GM12878 (cell line): Measurements from ENCODE around the gene SMPD3. TPM values are rescaled to one million over a fixed set of nuclear protein-coding genes. Genes with fewer than 3 reads are reported as not detected.

ENCODE experiments used
- ATF7 ChIP-seq: fragments of 450-650 bp; IDR thresholded peaks from 2 replicates; pipeline ENCODE4 v1.6.1; 2016; ENCODE audit warnings: low read depth, mild to moderate bottlenecking
- HDAC6 ChIP-seq: fragments of 200-600 bp; sonication (generic); IDR thresholded peaks from one replicate; pipeline ENCODE4 v1.8.0; 2017; ENCODE audit warnings: antibody characterized with exemption; ENCODE audit not compliant: unreplicated experiment
- MEF2A ChIP-seq: IDR thresholded peaks from 2 replicates; pipeline ENCODE4 v1.6.1; 2011; ENCODE audit warnings: low read depth, mild to moderate bottlenecking, low read length, moderate library complexity; ENCODE audit not compliant: insufficient read depth
- NFYB ChIP-seq: IDR thresholded peaks from 2 replicates; pipeline ENCODE4 v1.6.1; 2011; ENCODE audit warnings: low read depth, mild to moderate bottlenecking, low read length, improper control_type of control experiment, moderate library complexity; ENCODE audit not compliant: insufficient read depth
- NR2F1 ChIP-seq: fragments of 450-650 bp; conservative IDR thresholded peaks from 2 replicates; pipeline ENCODE4 v1.6.1; 2017; ENCODE audit warnings: mild to moderate bottlenecking
- SMARCA5 ChIP-seq: fragments of 450-650 bp; IDR thresholded peaks from 2 replicates; pipeline ENCODE4 v1.6.1; 2017; ENCODE audit warnings: mild to moderate bottlenecking
- SRF ChIP-seq, 2 experiments: IDR thresholded peaks; 2 replicates each; pipeline ENCODE4 v1.6.1; 2011; ENCODE audit warnings: low read depth in 2 of 2, low read length in 2 of 2, mild to moderate bottlenecking in 1 of 2, moderate library complexity in 1 of 2
- SUZ12 ChIP-seq: fragments of 200-600 bp; sonication (generic); IDR thresholded peaks from one replicate; pipeline ENCODE4 v1.6.1; 2018; ENCODE audit warnings: antibody characterized with exemption, mild to moderate bottlenecking; ENCODE audit not compliant: unreplicated experiment
- TARDBP ChIP-seq: IDR thresholded peaks from 2 replicates; pipeline ENCODE4 v1.6.1; 2016; ENCODE audit warnings: borderline replicate concordance
- ZBTB4 ChIP-seq: fragments of 450-650 bp; formaldehyde crosslinking; IDR thresholded peaks from 2 replicates; pipeline ENCODE4 v1.4.0; 2022; ENCODE audit warnings: mild to moderate bottlenecking, moderate library complexity
- ZNF384 ChIP-seq: IDR thresholded peaks from 2 replicates; pipeline ENCODE4 v1.6.1; 2012; ENCODE audit warnings: low read depth, mild to moderate bottlenecking, low read length, improper control_type of control experiment, borderline replicate concordance
- polyA plus RNA-seq, 11 experiments: library from polyadenylated mRNA; depleted of rRNA in 4 of 11; unstranded in 6 of 11; stranded (reverse) in 5 of 11; fragments of >200 nt; fragmentation: Nextera tagmentation in 4 of 11; fragmentation: Illumina TruSeq in 1 of 11; extraction: Ambion mirVana in 4 of 11; extraction: Trizol in 1 of 11; gene quantifications; 1 replicate in 1 of 11; 2 replicates in 10 of 11; pipeline versions ENCODE4 v1.2.1 to v1.2.3, GENCODE V29; 2011 to 2016; ENCODE audit warnings: inconsistent platforms in 2 of 11, missing spikeins in 2 of 11, low read depth in 1 of 11
- total RNA-seq, 4 experiments: library from RNA; depleted of rRNA in 3 of 4; stranded (reverse); fragments of >200 nt in 3 of 4; fragmentation: Illumina TruSeq in 1 of 4; extraction: Trizol in 1 of 4; gene quantifications; 2 replicates each; pipeline versions ENCODE4 v1.2.1 to v1.2.3, GENCODE V29; 2013 to 2021
- TF ChIP-seq, protein P1 (sequence below): IDR thresholded peaks from 2 replicates; pipeline ENCODE4 v1.6.1; 2011; ENCODE audit warnings: mild to moderate bottlenecking, low read depth, low read length, moderate library complexity; ENCODE audit not compliant: insufficient replicate concordance
- TF ChIP-seq, protein P2 (sequence below): IDR thresholded peaks from 2 replicates; pipeline ENCODE4 v1.6.1; 2012; ENCODE audit warnings: improper control_type of control experiment, low read depth, low read length; ENCODE audit not compliant: insufficient replicate concordance
- TF ChIP-seq, protein P3 (sequence below): fragments of 450-650 bp; IDR thresholded peaks from 2 replicates; pipeline ENCODE4 v1.6.1; 2016; ENCODE audit warnings: mild to moderate bottlenecking

Gene SMPD3
- total and polyA plus RNA-seq, 10 of the 15 experiments (the other 5 are each of a cell fraction or from before 2014, with no cell fraction given): 0.04 to 2.0 (median 1.2) TPM

GRCh38 chr16:68469796-68470460, 21.6 kb upstream of the SMPD3 start (continued):
- TF ChIP-seq, protein P1, sequence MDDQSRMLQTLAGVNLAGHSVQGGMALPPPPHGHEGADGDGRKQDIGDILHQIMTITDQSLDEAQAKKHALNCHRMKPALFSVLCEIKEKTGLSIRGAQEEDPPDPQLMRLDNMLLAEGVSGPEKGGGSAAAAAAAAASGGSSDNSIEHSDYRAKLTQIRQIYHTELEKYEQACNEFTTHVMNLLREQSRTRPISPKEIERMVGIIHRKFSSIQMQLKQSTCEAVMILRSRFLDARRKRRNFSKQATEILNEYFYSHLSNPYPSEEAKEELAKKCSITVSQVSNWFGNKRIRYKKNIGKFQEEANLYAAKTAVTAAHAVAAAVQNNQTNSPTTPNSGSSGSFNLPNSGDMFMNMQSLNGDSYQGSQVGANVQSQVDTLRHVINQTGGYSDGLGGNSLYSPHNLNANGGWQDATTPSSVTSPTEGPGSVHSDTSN: peak; percentile 21
- TF ChIP-seq ZBTB4 (CRISPR knock-in tag) (no peak), MEF2A (peak; percentile 87; the same call in 1 of the 2 replicates), ATF7 (no peak), NR2F1 (no peak), SUZ12 (no peak), SMARCA5 (peak; percentile 76), HDAC6 (no peak), ZNF384 (peak; percentile 79), SRF (IDR thresholded peaks at IDR 0.05; ENCODE audit: low read depth in 2 of 2, low read length in 2 of 2) (no peak), NFYB (0 out of 2 replicates have a peak, but pooled peaks have one; percentile 7), TARDBP (no peak)
- TF ChIP-seq, protein P2, sequence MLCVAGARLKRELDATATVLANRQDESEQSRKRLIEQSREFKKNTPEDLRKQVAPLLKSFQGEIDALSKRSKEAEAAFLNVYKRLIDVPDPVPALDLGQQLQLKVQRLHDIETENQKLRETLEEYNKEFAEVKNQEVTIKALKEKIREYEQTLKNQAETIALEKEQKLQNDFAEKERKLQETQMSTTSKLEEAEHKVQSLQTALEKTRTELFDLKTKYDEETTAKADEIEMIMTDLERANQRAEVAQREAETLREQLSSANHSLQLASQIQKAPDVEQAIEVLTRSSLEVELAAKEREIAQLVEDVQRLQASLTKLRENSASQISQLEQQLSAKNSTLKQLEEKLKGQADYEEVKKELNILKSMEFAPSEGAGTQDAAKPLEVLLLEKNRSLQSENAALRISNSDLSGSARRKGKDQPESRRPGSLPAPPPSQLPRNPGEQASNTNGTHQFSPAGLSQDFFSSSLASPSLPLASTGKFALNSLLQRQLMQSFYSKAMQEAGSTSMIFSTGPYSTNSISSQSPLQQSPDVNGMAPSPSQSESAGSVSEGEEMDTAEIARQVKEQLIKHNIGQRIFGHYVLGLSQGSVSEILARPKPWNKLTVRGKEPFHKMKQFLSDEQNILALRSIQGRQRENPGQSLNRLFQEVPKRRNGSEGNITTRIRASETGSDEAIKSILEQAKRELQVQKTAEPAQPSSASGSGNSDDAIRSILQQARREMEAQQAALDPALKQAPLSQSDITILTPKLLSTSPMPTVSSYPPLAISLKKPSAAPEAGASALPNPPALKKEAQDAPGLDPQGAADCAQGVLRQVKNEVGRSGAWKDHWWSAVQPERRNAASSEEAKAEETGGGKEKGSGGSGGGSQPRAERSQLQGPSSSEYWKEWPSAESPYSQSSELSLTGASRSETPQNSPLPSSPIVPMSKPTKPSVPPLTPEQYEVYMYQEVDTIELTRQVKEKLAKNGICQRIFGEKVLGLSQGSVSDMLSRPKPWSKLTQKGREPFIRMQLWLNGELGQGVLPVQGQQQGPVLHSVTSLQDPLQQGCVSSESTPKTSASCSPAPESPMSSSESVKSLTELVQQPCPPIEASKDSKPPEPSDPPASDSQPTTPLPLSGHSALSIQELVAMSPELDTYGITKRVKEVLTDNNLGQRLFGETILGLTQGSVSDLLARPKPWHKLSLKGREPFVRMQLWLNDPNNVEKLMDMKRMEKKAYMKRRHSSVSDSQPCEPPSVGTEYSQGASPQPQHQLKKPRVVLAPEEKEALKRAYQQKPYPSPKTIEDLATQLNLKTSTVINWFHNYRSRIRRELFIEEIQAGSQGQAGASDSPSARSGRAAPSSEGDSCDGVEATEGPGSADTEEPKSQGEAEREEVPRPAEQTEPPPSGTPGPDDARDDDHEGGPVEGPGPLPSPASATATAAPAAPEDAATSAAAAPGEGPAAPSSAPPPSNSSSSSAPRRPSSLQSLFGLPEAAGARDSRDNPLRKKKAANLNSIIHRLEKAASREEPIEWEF: peak; percentile 21
- TF ChIP-seq, protein P3, sequence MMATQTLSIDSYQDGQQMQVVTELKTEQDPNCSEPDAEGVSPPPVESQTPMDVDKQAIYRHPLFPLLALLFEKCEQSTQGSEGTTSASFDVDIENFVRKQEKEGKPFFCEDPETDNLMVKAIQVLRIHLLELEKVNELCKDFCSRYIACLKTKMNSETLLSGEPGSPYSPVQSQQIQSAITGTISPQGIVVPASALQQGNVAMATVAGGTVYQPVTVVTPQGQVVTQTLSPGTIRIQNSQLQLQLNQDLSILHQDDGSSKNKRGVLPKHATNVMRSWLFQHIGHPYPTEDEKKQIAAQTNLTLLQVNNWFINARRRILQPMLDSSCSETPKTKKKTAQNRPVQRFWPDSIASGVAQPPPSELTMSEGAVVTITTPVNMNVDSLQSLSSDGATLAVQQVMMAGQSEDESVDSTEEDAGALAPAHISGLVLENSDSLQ: peak; percentile 78
